Medulla oblongata (tissue), 1 donor: ENCODE measurements around the gene ZNF317.
"Not testable (repeated sequence)": the region's sequence is repeated elsewhere in the genome, so short reads cannot be mapped to it uniquely, and the experiment has no call there.

Source experiments
- DNase-seq: peaks from one replicate; pipeline ENCODE4 v3.0.0-alpha.2; 2015; ENCODE audit errors: extremely low spot score

Gene ZNF317

DNA sequence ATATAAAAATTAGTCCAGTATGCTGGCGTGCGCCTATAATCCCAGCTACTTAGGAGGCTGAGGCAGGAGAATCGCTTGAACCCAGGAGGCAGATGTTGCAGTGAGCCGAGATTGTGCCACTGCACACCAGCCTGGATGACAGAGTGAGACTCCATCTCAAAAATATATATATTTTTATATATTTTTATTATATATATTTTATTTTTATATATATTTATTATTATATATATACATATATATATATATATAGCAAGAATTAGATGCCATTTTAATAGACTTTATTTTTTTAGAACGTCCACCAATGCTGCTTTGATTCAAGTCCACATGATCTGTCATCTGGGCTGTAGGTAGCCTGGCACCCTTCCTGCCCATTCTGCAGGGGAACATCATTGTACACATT, 35.1 kb downstream of the ZNF317 start:
- no peak for DNase-seq

DNA sequence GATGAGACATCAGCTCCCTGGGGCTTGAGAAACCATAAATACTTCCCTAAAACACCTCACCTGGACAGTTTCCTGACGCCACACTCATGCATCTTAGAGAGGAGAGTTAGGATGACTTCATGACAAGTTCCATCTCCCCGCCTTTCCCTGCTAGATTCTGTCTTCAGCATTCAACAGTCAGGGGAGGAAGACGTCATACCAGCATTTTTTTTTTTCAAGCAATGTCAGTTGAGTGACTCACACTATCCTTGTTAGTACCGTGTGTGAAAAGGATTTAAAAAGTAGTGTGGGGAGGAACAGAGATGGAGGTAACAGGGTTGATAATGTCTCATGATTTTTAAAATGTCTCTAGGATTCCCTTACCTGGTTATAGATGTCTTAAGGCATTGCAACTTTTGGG, 38.7 kb downstream of the ZNF317 start, which contains the start of gene OR7D2:
OR7D2 (plus strand) TSS at position 79 of the 400 bp plus-strand sequence. CDS start 6,803 bp downstream, outside the sequence.
- DNase-seq = no peak

DNA sequence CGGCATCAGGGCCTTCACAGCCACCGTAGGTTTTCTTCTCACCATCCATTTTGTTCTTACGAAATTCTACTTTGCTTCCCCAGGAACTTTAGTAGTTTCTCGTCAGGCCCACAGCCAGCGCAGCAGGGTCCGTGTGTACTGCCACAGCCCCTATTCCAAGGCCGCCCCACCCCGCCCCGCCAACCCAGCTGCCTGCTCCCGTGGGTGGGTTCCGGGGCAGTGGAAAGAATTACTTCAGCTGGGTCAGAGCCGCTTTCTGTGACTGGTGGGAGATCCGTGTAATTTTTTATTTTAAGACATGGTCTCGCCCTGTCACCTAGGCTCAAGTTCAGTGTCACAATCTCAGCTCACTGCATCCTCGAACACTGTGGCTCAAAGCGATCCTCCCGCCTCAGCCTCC, 42.8 kb downstream of the ZNF317 start:
- no peak for DNase-seq

DNA sequence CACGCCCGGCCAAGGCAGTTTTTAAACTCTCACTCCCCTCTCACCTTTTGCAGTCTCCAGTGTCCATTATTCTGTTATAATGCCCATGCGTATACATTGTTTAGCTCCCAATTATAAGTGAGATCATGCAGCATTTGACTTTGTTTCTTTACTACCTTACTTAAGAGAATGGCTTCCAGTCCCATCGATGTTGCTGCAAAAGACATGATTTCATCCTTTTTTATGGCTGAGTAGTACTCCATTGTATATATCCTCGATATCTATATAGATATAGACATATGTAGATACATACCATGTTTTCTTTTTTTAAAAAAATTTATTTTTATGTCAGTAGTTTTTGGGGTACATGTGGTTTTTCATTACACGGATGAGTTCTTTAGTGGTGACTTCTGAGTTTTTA, 47.0 kb downstream of the ZNF317 start:
- DNase-seq = no peak

DNA sequence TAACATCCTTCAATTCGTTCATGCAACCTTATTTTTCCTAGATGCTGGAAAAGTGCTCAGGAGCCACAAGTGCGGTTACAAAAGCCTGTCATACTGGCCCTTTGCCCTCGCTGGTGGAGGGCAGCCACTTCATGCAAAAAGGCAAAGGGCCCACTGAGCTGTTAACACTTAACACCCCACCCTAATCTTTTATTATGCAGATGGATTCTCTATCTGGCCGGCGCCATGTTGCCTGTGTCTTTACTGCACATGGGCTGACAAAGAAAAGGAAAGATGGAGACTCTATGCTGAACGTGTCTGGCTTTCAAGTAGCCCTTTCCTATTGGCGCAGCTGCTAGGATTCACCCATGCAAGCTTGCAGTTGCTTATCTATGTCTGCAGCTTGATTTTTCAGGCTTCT, 49.3 kb downstream of the ZNF317 start:
- no peak for DNase-seq

DNA sequence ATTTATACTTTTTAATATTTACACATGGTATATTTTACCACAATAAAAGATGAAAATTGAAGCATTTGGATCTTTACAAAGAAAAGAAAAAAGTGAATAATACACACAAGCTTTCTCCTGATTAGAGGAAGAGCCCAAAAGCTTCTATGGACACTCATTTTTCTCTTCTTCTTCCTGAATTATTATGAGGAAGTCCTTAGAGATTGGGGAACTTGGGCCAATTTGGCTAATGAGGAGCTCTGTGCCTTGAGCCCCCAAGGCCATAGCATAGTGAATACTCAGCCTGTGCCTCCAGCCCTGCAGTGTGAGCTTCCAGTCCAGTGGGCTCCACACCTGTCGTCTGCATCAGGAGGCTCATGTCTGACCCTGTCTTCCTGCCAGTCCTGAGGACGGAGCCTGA, 57.8 kb downstream of the ZNF317 start:
- not testable (repeated sequence) for DNase-seq

DNA sequence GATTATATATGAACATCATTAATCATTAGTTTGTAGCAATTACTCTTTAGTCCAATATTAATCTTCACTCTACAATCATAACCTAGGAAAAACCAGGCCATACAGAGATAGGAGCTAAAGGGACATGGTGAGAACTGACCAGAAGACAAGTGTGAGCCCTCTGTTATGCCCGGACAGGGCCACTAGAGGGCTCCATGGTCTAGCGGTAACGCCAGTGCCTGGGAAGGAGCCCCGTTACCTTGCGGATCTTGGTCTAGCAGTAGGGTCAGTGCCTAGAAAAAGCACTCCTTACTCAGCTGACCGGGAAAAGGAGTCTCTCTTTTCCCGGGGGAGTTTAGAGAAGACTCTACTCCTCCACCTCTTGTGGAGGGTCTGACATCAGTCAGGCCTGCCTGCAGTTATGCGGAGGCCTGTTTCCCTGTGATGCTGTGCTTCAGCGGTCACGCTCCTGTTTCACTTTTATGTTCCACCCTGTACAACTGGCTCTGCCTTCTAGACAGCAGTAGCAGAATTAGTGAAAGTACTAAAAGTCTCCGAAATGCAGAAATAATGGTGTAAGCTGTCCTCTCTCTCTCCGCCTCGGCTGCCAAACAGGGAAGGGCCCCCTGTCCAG, 65.4 kb downstream of the ZNF317 start:
- DNase-seq = peak; percentile 80
